ENCODE results near the gene MAPK10. TPM values are rescaled to one million over a fixed set of nuclear protein-coding genes. Genes with fewer than 3 reads are reported as not detected.

Gene MAPK10
- total RNA-seq (not detected), polyA plus RNA-seq (under 1 TPM; 0.48 to 0.49 TPM)

GRCh38 chr4:86359944-86360478 lies at the start of gene MAPK10:
TSS of gene MAPK10 (minus strand) at chr4:86360053.
- ChIA-PET CTCF (ENCODE audit: partially characterized antibody) (no interaction called here), POLR2A (ENCODE audit: partially characterized antibody) (no interaction called here)
- Histone ChIP-seq H3K27ac (ENCODE audit: low read depth, low read length) (no peak within 1 kb of the TSS), H3K4me3 (ENCODE audit: low read length in 2 of 2) (peak within 1 kb of the TSS; percentile 18 to 42), H3K27me3 (ENCODE audit: insufficient read depth, low read length) (no peaks in the 10 kb centered on the region), H3K4me1 (ENCODE audit: insufficient read depth, low read length) (no peaks in the 10 kb centered on the region), H3K36me3 (ENCODE audit: insufficient read depth, low read length) (no peaks in the 10 kb centered on the region), H3K9me3 (ENCODE audit: control insufficient read depth in 1 of 2, low read length in 2 of 2) (no peaks in the 10 kb centered on the region)
- Mint-ChIP-seq H3K4me3 (peak within 1 kb of the TSS; percentile 81 to 94 (median 88)), H3K36me3 (no peaks in the 10 kb centered on the region), H3K9me3 (no peaks in the 10 kb centered on the region), H3K27me3 (no peaks in the 10 kb centered on the region), H3K27ac (peak within 1 kb of the TSS; percentile 64 to 97 (median 86)), H3K4me1 (peaks cover 8 to 11% (median 10%) of the 10 kb centered on the region in 4 donors)
- intact Hi-C loops (cut with micrococcal nuclease): no loop called here
- peak; percentile 48 to 71 (median 52) for DNase-seq

DNA sequence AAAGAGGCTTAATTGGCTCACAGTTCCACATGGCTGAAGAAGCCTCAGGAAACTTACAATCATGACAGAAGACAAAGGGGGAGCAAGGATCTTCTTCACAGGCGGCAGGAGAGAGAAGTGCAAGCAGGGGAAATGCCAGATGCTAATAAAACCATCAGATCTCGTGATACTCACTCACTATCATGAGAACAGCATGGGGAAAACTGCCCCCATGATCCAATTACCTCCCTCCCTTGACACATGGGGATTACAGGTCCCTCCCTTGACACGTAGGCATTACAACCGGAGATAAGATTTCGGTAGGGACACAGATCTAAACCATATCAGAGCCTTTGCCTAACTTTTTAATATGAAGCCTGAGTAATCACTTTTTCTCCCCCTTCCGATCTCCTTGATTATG lies 43.7 kb upstream of the MAPK10 start:
- intact Hi-C loops (cut with micrococcal nuclease): no loop called here
- no peaks in the 10 kb centered on the region for H3K4me1 Mint-ChIP-seq
- POLR2A ChIA-PET (ENCODE audit: partially characterized antibody): no interaction called here

DNA sequence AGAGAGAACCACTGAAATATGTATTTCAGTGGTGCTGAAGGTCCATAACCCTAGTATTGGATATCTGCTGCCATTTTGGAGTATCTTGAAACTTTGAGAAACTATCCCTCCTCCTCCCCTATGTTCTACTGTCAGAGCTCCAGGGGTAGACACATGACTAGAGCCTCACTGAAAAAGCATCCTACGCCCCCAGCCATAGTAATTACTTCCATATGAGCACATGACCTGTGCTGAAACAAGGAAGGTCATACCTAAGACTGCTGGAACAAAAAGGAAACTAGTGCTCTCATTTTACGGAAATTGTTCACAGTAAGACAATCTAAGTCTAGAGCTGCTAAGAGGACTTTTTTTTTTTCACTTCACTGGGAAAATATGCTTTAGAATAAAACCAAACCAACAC lies 42.0 kb upstream of the MAPK10 start:
- no peaks in the 10 kb centered on the region for H3K4me1 ChIP-seq (ENCODE audit: insufficient read depth, low read length)
- Mint-ChIP-seq H3K4me1 (no peaks in the 10 kb centered on the region), H3K9me3 (peaks cover 0 to 3% (median 0%) of the 10 kb centered on the region in 8 donors), H3K27me3 (no peaks in the 10 kb centered on the region), H3K27ac (no peak overlapping the region), H3K4me3 (no peak overlapping the region), H3K36me3 (no peaks in the 10 kb centered on the region)
- ChIA-PET CTCF (ENCODE audit: partially characterized antibody) (no interaction called here), POLR2A (ENCODE audit: partially characterized antibody) (no interaction called here)
- intact Hi-C loops (cut with micrococcal nuclease): no loop called here
- no peak overlapping the region for H3K4me3 ChIP-seq (ENCODE audit: low read length in 2 of 2)
- no peaks in the 10 kb centered on the region for H3K9me3 ChIP-seq (ENCODE audit: control insufficient read depth in 1 of 2, low read length in 2 of 2)
- no peaks in the 10 kb centered on the region for H3K27me3 ChIP-seq (ENCODE audit: insufficient read depth, low read length)
- H3K27ac ChIP-seq (ENCODE audit: low read depth, low read length): no peak overlapping the region
- H3K36me3 ChIP-seq (ENCODE audit: insufficient read depth, low read length): no peaks in the 10 kb centered on the region
- no peak for DNase-seq

More for the DNA sequence above, 43.7 kb upstream of the MAPK10 start:
- CTCF ChIA-PET (ENCODE audit: partially characterized antibody): no interaction called here
- H3K4me1 ChIP-seq (ENCODE audit: insufficient read depth, low read length): no peaks in the 10 kb centered on the region
- no peak overlapping the region for H3K27ac ChIP-seq (ENCODE audit: low read depth, low read length)
- H3K4me3 ChIP-seq (ENCODE audit: low read length in 2 of 2): no peak overlapping the region
- H3K36me3 ChIP-seq (ENCODE audit: insufficient read depth, low read length): no peaks in the 10 kb centered on the region
- no peaks in the 10 kb centered on the region for H3K9me3 ChIP-seq (ENCODE audit: control insufficient read depth in 1 of 2, low read length in 2 of 2)
- H3K27me3 Mint-ChIP-seq: no peaks in the 10 kb centered on the region
- H3K4me3 Mint-ChIP-seq: no peak overlapping the region
- H3K36me3 Mint-ChIP-seq: no peaks in the 10 kb centered on the region
- H3K9me3 Mint-ChIP-seq: peaks cover 0 to 7% (median 3%) of the 10 kb centered on the region in 8 donors
- H3K27ac Mint-ChIP-seq: no peak overlapping the region
- DNase-seq: no peak
- H3K27me3 ChIP-seq (ENCODE audit: insufficient read depth, low read length): no peaks in the 10 kb centered on the region

- H3K27ac Mint-ChIP-seq: no peak overlapping the region
- no peak overlapping the region for H3K4me3 Mint-ChIP-seq
- H3K4me1 Mint-ChIP-seq: no peaks in the 10 kb centered on the region
- no peak overlapping the region for H3K4me3 ChIP-seq (ENCODE audit: low read length in 2 of 2)
- ChIA-PET CTCF (ENCODE audit: partially characterized antibody) (no interaction called here), POLR2A (ENCODE audit: partially characterized antibody) (no interaction called here)
- intact Hi-C loops (cut with micrococcal nuclease): no loop called here
- DNase-seq: no peak
- no peaks in the 10 kb centered on the region for H3K4me1 ChIP-seq (ENCODE audit: insufficient read depth, low read length)
- no peaks in the 10 kb centered on the region for H3K9me3 ChIP-seq (ENCODE audit: control insufficient read depth in 1 of 2, low read length in 2 of 2)
- no peaks in the 10 kb centered on the region for H3K36me3 Mint-ChIP-seq
- H3K36me3 ChIP-seq (ENCODE audit: insufficient read depth, low read length): no peaks in the 10 kb centered on the region
- H3K27me3 Mint-ChIP-seq: no peaks in the 10 kb centered on the region
- H3K9me3 Mint-ChIP-seq: peaks cover 0 to 3% (median 0%) of the 10 kb centered on the region in 8 donors
- no peaks in the 10 kb centered on the region for H3K27me3 ChIP-seq (ENCODE audit: insufficient read depth, low read length)
- H3K27ac ChIP-seq (ENCODE audit: low read depth, low read length): no peak overlapping the region
These were observed 40.4 kb upstream of the MAPK10 start for GRCh38 chr4:86400216-86400615.

- no peak overlapping the region for H3K27ac Mint-ChIP-seq
- Histone ChIP-seq H3K27ac (ENCODE audit: low read depth, low read length) (no peak overlapping the region), H3K27me3 (ENCODE audit: insufficient read depth, low read length) (no peaks in the 10 kb centered on the region), H3K9me3 (ENCODE audit: control insufficient read depth in 1 of 2, low read length in 2 of 2) (no peaks in the 10 kb centered on the region), H3K36me3 (ENCODE audit: insufficient read depth, low read length) (no peaks in the 10 kb centered on the region), H3K4me1 (ENCODE audit: insufficient read depth, low read length) (no peaks in the 10 kb centered on the region), H3K4me3 (ENCODE audit: low read length in 2 of 2) (no peak overlapping the region)
- no peaks in the 10 kb centered on the region for H3K36me3 Mint-ChIP-seq
- intact Hi-C loops (cut with micrococcal nuclease): no loop called here
- peaks cover 0 to 3% (median 0%) of the 10 kb centered on the region in 8 donors for H3K9me3 Mint-ChIP-seq
- CTCF ChIA-PET (ENCODE audit: partially characterized antibody): no interaction called here
- H3K4me1 Mint-ChIP-seq: no peaks in the 10 kb centered on the region
- DNase-seq: no peak
- POLR2A ChIA-PET (ENCODE audit: partially characterized antibody): no interaction called here
- no peak overlapping the region for H3K4me3 Mint-ChIP-seq
- H3K27me3 Mint-ChIP-seq: no peaks in the 10 kb centered on the region
These were observed 38.3 kb upstream of the MAPK10 start for GRCh38 chr4:86398187-86398586.

GRCh38 chr4:86393749-86394148 lies 33.9 kb upstream of the MAPK10 start:
- no peaks in the 10 kb centered on the region for H3K4me1 ChIP-seq (ENCODE audit: insufficient read depth, low read length)
- no peak overlapping the region for H3K4me3 Mint-ChIP-seq
- peaks cover 0 to 5% of the 10 kb centered on the region in 2 donors for H3K27me3 Mint-ChIP-seq
- no peaks in the 10 kb centered on the region for H3K36me3 Mint-ChIP-seq
- no peak overlapping the region for H3K27ac ChIP-seq (ENCODE audit: low read depth, low read length)
- ChIA-PET POLR2A (ENCODE audit: partially characterized antibody) (no interaction called here), CTCF (ENCODE audit: partially characterized antibody) (no interaction called here)
- intact Hi-C loops (cut with micrococcal nuclease): no loop called here
- H3K27ac Mint-ChIP-seq: no peak overlapping the region
- H3K4me1 Mint-ChIP-seq: no peaks in the 10 kb centered on the region
- no peaks in the 10 kb centered on the region for H3K27me3 ChIP-seq (ENCODE audit: insufficient read depth, low read length)
- H3K9me3 ChIP-seq (ENCODE audit: control insufficient read depth in 1 of 2, low read length in 2 of 2): no peaks in the 10 kb centered on the region
- H3K36me3 ChIP-seq (ENCODE audit: insufficient read depth, low read length): no peaks in the 10 kb centered on the region
- peaks cover 0 to 3% (median 0%) of the 10 kb centered on the region in 8 donors for H3K9me3 Mint-ChIP-seq
- DNase-seq: no peak
- no peak overlapping the region for H3K4me3 ChIP-seq (ENCODE audit: low read length in 2 of 2)

GRCh38 chr4:86389664-86390063 lies 29.8 kb upstream of the MAPK10 start:
- H3K9me3 ChIP-seq (ENCODE audit: control insufficient read depth in 1 of 2, low read length in 2 of 2): no peaks in the 10 kb centered on the region
- H3K27me3 ChIP-seq (ENCODE audit: insufficient read depth, low read length): no peaks in the 10 kb centered on the region
- Mint-ChIP-seq H3K9me3 (peaks cover 0 to 3% (median under 1%) of the 10 kb centered on the region in 8 donors), H3K27ac (no peak overlapping the region), H3K4me3 (no peak overlapping the region), H3K4me1 (no peaks in the 10 kb centered on the region), H3K36me3 (no peaks in the 10 kb centered on the region), H3K27me3 (peaks cover 0 to 9% of the 10 kb centered on the region in 2 donors)
- H3K4me3 ChIP-seq (ENCODE audit: low read length in 2 of 2): no peak overlapping the region
- no peak for DNase-seq
- CTCF ChIA-PET (ENCODE audit: partially characterized antibody): no interaction called here
- no peaks in the 10 kb centered on the region for H3K4me1 ChIP-seq (ENCODE audit: insufficient read depth, low read length)
- POLR2A ChIA-PET (ENCODE audit: partially characterized antibody): no interaction called here
- no peak overlapping the region for H3K27ac ChIP-seq (ENCODE audit: low read depth, low read length)
- intact Hi-C loops (cut with micrococcal nuclease): no loop called here
- no peaks in the 10 kb centered on the region for H3K36me3 ChIP-seq (ENCODE audit: insufficient read depth, low read length)

DNA sequence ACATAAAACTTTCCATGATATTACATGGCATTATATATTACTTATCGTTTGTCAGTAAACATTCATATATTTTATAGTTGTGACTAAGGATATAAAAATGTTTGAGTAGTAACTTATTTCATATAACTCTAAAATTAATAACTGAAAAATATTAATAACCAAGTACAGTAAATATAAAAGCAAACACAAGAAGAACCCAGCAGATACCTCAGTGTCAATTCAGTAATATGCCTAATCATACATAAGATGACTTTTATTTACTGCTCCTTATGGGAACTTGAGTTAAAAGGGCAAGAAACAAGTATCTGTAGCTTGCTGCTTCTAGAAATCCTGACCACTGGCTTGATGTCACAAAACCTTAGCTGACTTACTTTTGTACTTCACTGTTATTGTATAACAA lies 28.4 kb upstream of the MAPK10 start:
- DNase-seq: no peak
- intact Hi-C loops (cut with micrococcal nuclease): no loop called here
- H3K9me3 ChIP-seq (ENCODE audit: control insufficient read depth in 1 of 2, low read length in 2 of 2): no peaks in the 10 kb centered on the region
- H3K27ac ChIP-seq (ENCODE audit: low read depth, low read length): no peak overlapping the region
- H3K4me3 Mint-ChIP-seq: no peak overlapping the region
- ChIA-PET POLR2A (ENCODE audit: partially characterized antibody) (no interaction called here), CTCF (ENCODE audit: partially characterized antibody) (no interaction called here)
- no peaks in the 10 kb centered on the region for H3K27me3 ChIP-seq (ENCODE audit: insufficient read depth, low read length)
- no peak overlapping the region for H3K27ac Mint-ChIP-seq
- H3K27me3 Mint-ChIP-seq: peaks cover 0 to 9% of the 10 kb centered on the region in 2 donors
- H3K36me3 Mint-ChIP-seq: no peaks in the 10 kb centered on the region
- H3K4me1 ChIP-seq (ENCODE audit: insufficient read depth, low read length): no peaks in the 10 kb centered on the region
- no peak overlapping the region for H3K4me3 ChIP-seq (ENCODE audit: low read length in 2 of 2)
- no peaks in the 10 kb centered on the region for H3K4me1 Mint-ChIP-seq
- H3K36me3 ChIP-seq (ENCODE audit: insufficient read depth, low read length): no peaks in the 10 kb centered on the region
- peaks cover 0 to 3% (median under 1%) of the 10 kb centered on the region in 8 donors for H3K9me3 Mint-ChIP-seq
